GM12874 (cell line): Measurements from ENCODE around the gene MYPN.

Experiments used
- CTCF ChIP-seq: IDR thresholded peaks from 2 replicates; pipeline ENCODE4 v1.5.1; 2011; ENCODE audit warnings: low read depth, mild to moderate bottlenecking, control low read depth, low read length, moderate library complexity; ENCODE audit not compliant: insufficient read depth

Gene MYPN

GRCh38 chr10:68121020-68121743 is 11.9 kb downstream of the MYPN start:
- no peak for TF ChIP-seq CTCF

DNA sequence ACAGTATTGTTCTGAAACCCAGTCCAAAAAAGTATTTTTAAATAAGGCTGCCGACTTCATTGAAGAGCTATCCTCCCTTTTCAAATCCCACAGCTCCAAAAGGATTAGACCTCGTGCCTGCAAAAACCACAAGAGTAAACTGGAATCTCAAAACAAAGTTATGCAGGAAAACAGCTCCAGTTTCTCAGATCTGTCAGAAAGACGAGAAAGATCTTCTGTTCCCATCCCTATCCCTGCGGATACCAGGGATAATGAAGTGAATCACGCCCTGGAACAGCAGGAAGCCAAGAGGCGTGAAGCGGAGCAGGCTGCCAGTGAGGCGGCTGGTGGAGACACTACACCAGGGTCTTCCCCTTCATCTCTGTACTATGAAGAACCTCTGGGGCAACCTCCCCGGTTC is 12.6 kb downstream of the MYPN start:
- TF ChIP-seq CTCF = no peak

DNA sequence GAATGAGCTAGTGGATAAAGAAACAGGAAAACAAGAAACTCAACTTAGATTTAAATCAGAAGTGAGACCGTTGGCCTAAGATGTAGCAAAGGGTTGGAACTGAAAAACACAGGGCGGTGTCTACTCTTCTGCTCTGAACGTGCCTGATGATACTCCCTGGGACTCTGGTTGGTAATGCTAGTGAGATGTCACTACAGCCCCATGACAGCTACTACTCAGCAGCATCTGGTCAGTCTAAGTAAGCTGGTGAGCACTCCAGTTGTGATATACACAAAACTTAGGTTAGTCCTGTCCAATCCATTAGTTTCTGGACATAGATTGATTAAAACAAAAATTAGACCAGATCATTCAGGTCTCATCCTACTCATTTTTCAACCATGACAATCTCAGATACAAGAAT is 15.4 kb downstream of the MYPN start:
- no peak for TF ChIP-seq CTCF

DNA sequence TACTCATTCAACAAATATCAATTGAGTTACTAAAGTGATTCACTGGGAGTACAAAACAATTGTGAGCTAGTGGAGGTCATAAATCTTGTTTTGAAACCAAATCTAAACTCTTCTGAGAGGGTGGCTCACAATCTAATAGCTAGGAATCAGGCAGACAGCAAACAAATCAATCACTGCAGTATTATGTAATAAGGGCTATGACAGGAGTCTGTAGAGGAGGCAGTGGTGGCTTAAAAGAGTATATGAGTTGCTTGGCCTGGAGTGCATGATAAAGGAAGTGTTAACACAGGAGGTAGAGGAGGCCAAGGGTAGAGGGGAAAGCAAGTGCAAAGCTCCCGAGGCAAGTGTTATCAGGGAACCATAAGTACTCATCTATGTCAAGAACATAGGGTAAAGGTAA is 16.5 kb downstream of the MYPN start:
- no peak for TF ChIP-seq CTCF

DNA sequence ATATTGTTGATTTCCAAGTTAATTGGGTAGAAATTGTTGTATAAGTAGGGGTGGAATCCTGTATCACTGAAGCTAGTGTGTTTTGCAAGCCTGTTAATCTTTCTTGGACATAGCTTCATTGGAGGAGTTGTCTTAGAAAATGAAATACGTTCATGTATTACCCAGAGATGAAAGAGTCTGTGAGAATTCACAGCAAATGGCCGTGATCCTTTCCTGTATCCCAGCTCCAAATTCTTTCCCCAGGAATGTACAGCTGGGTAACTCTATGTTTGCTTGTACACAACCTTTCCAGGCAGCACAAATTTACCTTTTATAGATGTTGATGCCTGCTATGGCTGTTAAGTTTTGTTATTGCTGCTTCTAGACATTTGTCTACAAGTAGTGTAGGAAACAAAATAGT is 18.7 kb downstream of the MYPN start:
- TF ChIP-seq CTCF = no peak

GRCh38 chr10:68132391-68132790 is 23.1 kb downstream of the MYPN start:
- no peak for TF ChIP-seq CTCF

DNA sequence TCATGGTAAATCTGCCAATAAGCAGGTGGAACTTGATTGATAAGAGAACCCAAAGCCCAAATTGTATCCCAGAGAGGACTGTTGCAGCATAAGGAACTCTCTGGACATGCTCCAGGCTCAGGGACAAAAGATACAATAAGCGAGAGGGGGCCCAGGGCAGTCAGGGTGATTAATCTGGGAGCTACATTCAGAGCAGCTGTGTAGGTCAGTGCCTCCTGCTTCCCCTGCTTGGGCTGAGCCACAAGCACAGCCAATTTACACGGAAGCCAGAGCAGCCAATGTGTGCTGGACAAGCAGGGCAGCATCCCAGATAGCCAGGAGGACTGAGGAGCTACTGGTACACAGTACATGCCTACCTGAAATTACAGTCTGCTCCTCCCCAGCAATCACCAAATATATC is 24.2 kb downstream of the MYPN start:
- no peak for TF ChIP-seq CTCF

GRCh38 chr10:68135362-68135761 is 26.1 kb downstream of the MYPN start:
- no peak for TF ChIP-seq CTCF
